HCT116 (cell line): ENCODE measurements around the gene WDR35. TPM values are rescaled to one million over a fixed set of nuclear protein-coding genes. Genes with fewer than 3 reads are reported as not detected.

Source experiments
- ATAC-seq: fragments of 200-7000 bp; cut with Tn5 transposase; 2 replicates; pipeline ENCODE4 v1.9.1; 2020; ENCODE audit warnings: mild to moderate bottlenecking, moderate library complexity
- BruUV-seq: library from RNA; stranded (reverse); fragments of 400-500 nt; replicated peaks from 2 replicates; lab custom pipeline; 2021; lab: Mats Ljungman, UMichigan
- CTCF ChIA-PET: fragments of 300-600 bp; sonication (Branson Sonifier 250); formaldehyde crosslinking; loops from one replicate; lab custom pipeline; 2021; ENCODE audit warnings: antibody characterized with exemption; lab: Charles Lee
- POLR2A ChIA-PET: fragments of 300-600, 350-600 bp; sonication (Branson Sonifier 250); formaldehyde crosslinking; loops from one replicate; lab custom pipeline; 2021; ENCODE audit warnings: antibody characterized with exemption; lab: Charles Lee
- RAD21 ChIA-PET, 2 experiments: fragments of 300-600 bp; sonication (Branson Sonifier 250); formaldehyde crosslinking; loops; one replicate each; lab custom pipeline; 2023; ENCODE audit warnings: low total read pairs in 2 of 2; ENCODE audit not compliant: uncharacterized antibody in 2 of 2, unreplicated experiment in 2 of 2, low non-redundant PET in 1 of 2; lab: Charles Lee
- DNase-seq: peaks from one replicate; pipeline ENCODE4 v3.0.0-alpha.2; 2010; ENCODE audit warnings: low read depth, low spot score
- H2AFZ ChIP-seq: fragments of 200-600 bp; shearing (Covaris generic), sonication (generic); 2 replicates; pipeline ENCODE4 v1.6.1; 2017; ENCODE audit warnings: low read depth, mixed run types, mixed read lengths, antibody characterized with exemption, low read length; ENCODE audit not compliant: poor library complexity, severe bottlenecking
- H3K27ac ChIP-seq: 2 replicates; pipeline ENCODE4 v1.5.1; 2012; ENCODE audit warnings: low read depth, low read length
- H3K27me3 ChIP-seq: fragments of 200-600 bp; sonication (generic); 2 replicates; pipeline ENCODE4 v1.6.1; 2016; ENCODE audit warnings: mixed run types, low read length, mixed read lengths; ENCODE audit not compliant: insufficient read depth
- H3K36me3 ChIP-seq, 2 experiments: fragments of 200-500 bp in 1 of 2; fragments of 200-600 bp in 1 of 2; sonication (Bioruptor generic) in 1 of 2; sonication (generic) in 1 of 2; 2 replicates each; pipeline versions ENCODE4 v1.5.1 to v1.6.1; 2014 to 2016; ENCODE audit warnings: low read length in 2 of 2, inconsistent platforms in 1 of 2, mixed read lengths in 1 of 2, mixed run types in 1 of 2; ENCODE audit not compliant: insufficient read depth in 2 of 2, control insufficient read depth in 1 of 2
- H3K4me1 ChIP-seq, 2 experiments: fragments of 200-600 bp in 1 of 2; sonication (generic) in 1 of 2; 2 replicates each; pipeline versions ENCODE4 v1.5.1 to v1.6.1; 2012 to 2017; ENCODE audit warnings: low read length in 2 of 2, inconsistent platforms in 1 of 2, mild to moderate bottlenecking in 1 of 2, mixed read lengths in 1 of 2, mixed run types in 1 of 2, moderate library complexity in 1 of 2; ENCODE audit not compliant: insufficient read depth in 2 of 2, control insufficient read depth in 1 of 2
- H3K4me2 ChIP-seq: fragments of 200-600 bp; sonication (generic); 2 replicates; pipeline ENCODE4 v1.6.1; 2017; ENCODE audit warnings: mixed run types, low read length, mixed read lengths
- H3K4me3 ChIP-seq, 2 experiments: fragments of 200-600 bp in 1 of 2; sonication (generic) in 1 of 2; replicated peaks in 1 of 2; 2 replicates each; pipeline ENCODE4 v1.5.1; 2011 to 2016; ENCODE audit warnings: low read length in 2 of 2, control low read depth in 1 of 2, low read depth in 1 of 2, mild to moderate bottlenecking in 1 of 2, mixed read lengths in 1 of 2, mixed run types in 1 of 2
- H3K79me2 ChIP-seq: fragments of 200-600 bp; sonication (generic); 2 replicates; pipeline ENCODE4 v1.6.1; 2017; ENCODE audit warnings: mild to moderate bottlenecking, mixed run types, low read length, moderate library complexity, mixed read lengths; ENCODE audit not compliant: insufficient read depth
- H3K9ac ChIP-seq: fragments of 200-600 bp; sonication (generic); 2 replicates; pipeline ENCODE4 v1.6.1; 2016; ENCODE audit warnings: low read length, mixed read lengths
- H3K9me2 ChIP-seq: fragments of 200-600 bp; sonication (generic), shearing (Covaris generic); 2 replicates; pipeline ENCODE4 v1.6.1; 2017; ENCODE audit warnings: mixed run types, mild to moderate bottlenecking, moderate library complexity; ENCODE audit not compliant: insufficient read depth
- H3K9me3 ChIP-seq, 2 experiments: fragments of 200-500 bp in 1 of 2; fragments of 200-600 bp in 1 of 2; sonication (Bioruptor generic) in 1 of 2; sonication (generic) in 1 of 2; 2 replicates each; pipeline ENCODE4 v1.6.1; 2014 to 2017; ENCODE audit warnings: low read length in 2 of 2, mixed read lengths in 2 of 2, inconsistent platforms in 1 of 2, low read depth in 1 of 2, mild to moderate bottlenecking in 1 of 2, mixed run types in 1 of 2, moderate library complexity in 1 of 2; ENCODE audit not compliant: control insufficient read depth in 1 of 2, insufficient read depth in 1 of 2
- H4K20me1 ChIP-seq: fragments of 200-600 bp; sonication (generic), shearing (Covaris generic); 2 replicates; pipeline ENCODE4 v1.6.1; 2017; ENCODE audit warnings: mixed run types, mild to moderate bottlenecking, moderate library complexity; ENCODE audit not compliant: insufficient read depth
- CEBPB ChIP-seq: IDR thresholded peaks from 2 replicates; pipeline ENCODE4 v1.6.1; 2012; ENCODE audit warnings: low read depth
- EGR1 ChIP-seq: IDR thresholded peaks from 2 replicates; pipeline ENCODE4 v1.6.1; 2012; ENCODE audit warnings: low read depth
- ELF1 ChIP-seq: IDR thresholded peaks from 2 replicates; pipeline ENCODE4 v1.6.1; 2012; ENCODE audit warnings: low read depth, borderline replicate concordance
- EZH2 ChIP-seq: fragments of 200-600 bp; sonication (generic); IDR thresholded peaks from 2 replicates; pipeline ENCODE4 v1.6.1; 2017; ENCODE audit warnings: antibody characterized with exemption, mixed run types
- REST ChIP-seq: IDR thresholded peaks from 2 replicates; pipeline ENCODE4 v1.6.1; 2012; ENCODE audit warnings: low read depth
- SP1 ChIP-seq: IDR thresholded peaks from 2 replicates; pipeline ENCODE4 v1.6.1; 2012; ENCODE audit warnings: low read depth
- YY1 ChIP-seq: IDR thresholded peaks from 2 replicates; pipeline ENCODE4 v1.6.1; 2011; ENCODE audit warnings: low read length, low read depth, moderate library complexity, mild to moderate bottlenecking; ENCODE audit not compliant: insufficient replicate concordance; ENCODE audit errors: extremely low read depth
- ZFX ChIP-seq: fragments of 450-650 bp; IDR thresholded peaks from 2 replicates; pipeline ENCODE4 v1.6.1; 2017
- ZNF274 ChIP-seq: fragments of 200-500 bp; sonication (Bioruptor generic); IDR thresholded peaks from 2 replicates; pipeline ENCODE4 v1.6.1; 2014; ENCODE audit warnings: mild to moderate bottlenecking, low read depth, low read length, inconsistent platforms
- intact Hi-C: fragments of 100-400 bp; cut with micrococcal nuclease; formaldehyde crosslinking; loops from 2 replicates; pipeline ENCODE4 v1.10.0; 2022
- total RNA-seq: library from RNA; stranded (reverse); gene quantifications from one replicate; pipeline ENCODE4 v1.2.1, GENCODE V29; 2021; ENCODE audit not compliant: unreplicated experiment
- TF ChIP-seq, protein P1 (sequence below): IDR thresholded peaks from 2 replicates; pipeline ENCODE4 v1.6.1; 2012
- TF ChIP-seq, protein P2 (sequence below), 3 experiments: fragments of 200-600 bp in 1 of 3; sonication (generic) in 1 of 3; IDR thresholded peaks in 2 of 3; conservative IDR thresholded peaks in 1 of 3; 2 replicates each; pipeline ENCODE4 v1.5.1; 2012 to 2017; ENCODE audit warnings: low read depth in 2 of 3, low read length in 2 of 3, antibody characterized with exemption in 1 of 3, borderline replicate concordance in 1 of 3, control low read depth in 1 of 3, mild to moderate bottlenecking in 1 of 3, mixed read lengths in 1 of 3, mixed run types in 1 of 3, moderate library complexity in 1 of 3; ENCODE audit not compliant: insufficient read depth in 1 of 3

WDR35 gene
- total RNA-seq, 1 experiment from 2014 or later = 9.6 TPM

DNA sequence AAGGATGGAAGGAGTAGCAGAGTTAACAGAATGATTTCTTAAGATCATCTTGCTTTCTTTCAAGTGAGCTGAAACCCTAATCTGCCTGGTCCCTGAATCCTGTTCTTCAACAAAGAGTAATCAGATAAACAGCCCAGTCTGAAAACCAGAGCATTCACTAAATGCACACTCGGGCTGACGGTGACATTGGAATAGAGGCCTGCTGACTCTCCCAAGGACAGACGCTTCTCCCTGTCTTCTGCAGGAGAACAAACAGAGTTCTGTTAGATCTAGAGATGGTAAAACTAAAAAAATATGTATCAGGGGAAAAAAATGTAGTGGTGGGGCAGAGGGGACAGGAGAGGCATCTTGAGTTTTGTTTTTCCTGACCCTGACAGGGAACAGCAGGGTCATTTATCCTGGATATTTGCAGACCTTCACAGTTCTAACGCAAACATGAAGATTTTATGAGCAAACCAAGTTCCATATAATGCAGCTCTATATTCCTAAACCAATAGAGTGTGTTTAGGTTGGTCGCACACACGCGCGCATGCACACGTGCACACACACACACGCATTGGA, 15.2 kb upstream of the WDR35 start:
- BruUV-seq = no TSS peak
- no peak overlapping the region for H2AFZ ChIP-seq
- ChIA-PET POLR2A (no interaction called here), CTCF (no interaction called here), RAD21 (no interaction called here)
- no peaks in the 10 kb centered on the region for H3K27me3 ChIP-seq
- intact Hi-C loops = no loop called here
- no peak for ATAC-seq
- H3K4me2 ChIP-seq = no peak overlapping the region
- H3K9ac ChIP-seq = no peak overlapping the region
- H3K9me3 ChIP-seq = no peaks in the 10 kb centered on the region
- no peak overlapping the region for H3K4me3 ChIP-seq
- no peak for DNase-seq
- no peaks in the 10 kb centered on the region for H3K9me2 ChIP-seq
- no peaks in the 10 kb centered on the region for H3K4me1 ChIP-seq
- TF ChIP-seq REST (no peak), EGR1 (no peak), CEBPB (no peak), ELF1 (no peak), EZH2 (no peak), ZNF274 (no peak), ZFX (no peak), YY1 (no peak), SP1 (no peak)
- TF ChIP-seq, protein P1, sequence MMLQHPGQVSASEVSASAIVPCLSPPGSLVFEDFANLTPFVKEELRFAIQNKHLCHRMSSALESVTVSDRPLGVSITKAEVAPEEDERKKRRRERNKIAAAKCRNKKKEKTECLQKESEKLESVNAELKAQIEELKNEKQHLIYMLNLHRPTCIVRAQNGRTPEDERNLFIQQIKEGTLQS = no peak
- TF ChIP-seq, protein P2, sequence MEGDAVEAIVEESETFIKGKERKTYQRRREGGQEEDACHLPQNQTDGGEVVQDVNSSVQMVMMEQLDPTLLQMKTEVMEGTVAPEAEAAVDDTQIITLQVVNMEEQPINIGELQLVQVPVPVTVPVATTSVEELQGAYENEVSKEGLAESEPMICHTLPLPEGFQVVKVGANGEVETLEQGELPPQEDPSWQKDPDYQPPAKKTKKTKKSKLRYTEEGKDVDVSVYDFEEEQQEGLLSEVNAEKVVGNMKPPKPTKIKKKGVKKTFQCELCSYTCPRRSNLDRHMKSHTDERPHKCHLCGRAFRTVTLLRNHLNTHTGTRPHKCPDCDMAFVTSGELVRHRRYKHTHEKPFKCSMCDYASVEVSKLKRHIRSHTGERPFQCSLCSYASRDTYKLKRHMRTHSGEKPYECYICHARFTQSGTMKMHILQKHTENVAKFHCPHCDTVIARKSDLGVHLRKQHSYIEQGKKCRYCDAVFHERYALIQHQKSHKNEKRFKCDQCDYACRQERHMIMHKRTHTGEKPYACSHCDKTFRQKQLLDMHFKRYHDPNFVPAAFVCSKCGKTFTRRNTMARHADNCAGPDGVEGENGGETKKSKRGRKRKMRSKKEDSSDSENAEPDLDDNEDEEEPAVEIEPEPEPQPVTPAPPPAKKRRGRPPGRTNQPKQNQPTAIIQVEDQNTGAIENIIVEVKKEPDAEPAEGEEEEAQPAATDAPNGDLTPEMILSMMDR (IDR thresholded peaks at IDR 0.05 in 2 of 3, conservative IDR thresholded peaks at IDR 0.05 in 1 of 3; ENCODE audit: borderline replicate concordance in 1 of 3, insufficient read depth in 1 of 3, low read depth in 2 of 3, low read length in 2 of 3) = no peak
- H4K20me1 ChIP-seq = no peaks in the 10 kb centered on the region
- no peak overlapping the region for H3K27ac ChIP-seq
- no peaks in the 10 kb centered on the region for H3K36me3 ChIP-seq
- H3K79me2 ChIP-seq = no peaks in the 10 kb centered on the region
